Glomerular visceral epithelial cell (primary cell): ENCODE measurements around the gene LTN1.
A peak's percentile ranks its signal among the peaks of the same experiment; 100 is the strongest.

Experiments
- DNase-seq: peaks from one replicate; pipeline ENCODE4 v3.0.0-alpha.2; 2016; ENCODE audit errors: extremely low spot score

LTN1 gene

DNA sequence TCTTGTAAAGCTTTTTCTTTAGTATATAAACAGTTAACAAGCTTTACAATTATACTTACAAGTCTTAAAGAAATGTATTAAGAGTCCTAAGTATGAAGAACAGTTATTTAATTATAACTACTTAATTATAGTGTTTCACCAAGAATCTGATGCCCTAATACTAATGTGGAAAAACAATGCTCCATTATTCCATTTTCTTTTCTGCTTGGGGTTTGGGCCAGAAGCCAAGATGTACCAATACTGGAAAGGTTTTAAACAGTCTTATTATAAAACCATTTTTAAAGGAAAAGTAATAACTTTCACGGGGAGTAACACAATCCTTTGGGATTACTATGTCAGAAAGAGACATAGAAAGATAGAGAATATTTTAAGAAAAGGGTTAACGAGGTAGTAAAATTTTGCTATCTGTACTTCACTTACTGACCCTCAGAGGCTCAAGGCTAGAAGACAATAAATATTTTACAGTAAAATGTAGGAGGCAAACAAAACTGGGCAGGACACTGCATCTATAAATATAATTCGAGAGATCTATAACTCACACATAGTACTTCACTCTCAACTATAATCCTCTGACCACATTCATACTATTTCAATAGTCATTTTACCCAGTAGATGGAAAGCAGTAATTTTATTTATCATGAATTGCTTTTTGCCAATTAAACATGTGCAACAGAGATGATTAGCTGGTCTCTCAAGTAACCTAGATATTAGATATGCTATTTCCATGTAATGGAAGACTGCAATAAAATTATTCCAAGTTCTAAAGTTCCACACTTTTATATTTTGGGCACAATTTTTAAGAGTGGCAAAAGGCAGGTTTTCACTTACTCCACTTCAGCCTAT lies 63.9 kb downstream of the LTN1 start:
- DNase-seq = no peak

DNA sequence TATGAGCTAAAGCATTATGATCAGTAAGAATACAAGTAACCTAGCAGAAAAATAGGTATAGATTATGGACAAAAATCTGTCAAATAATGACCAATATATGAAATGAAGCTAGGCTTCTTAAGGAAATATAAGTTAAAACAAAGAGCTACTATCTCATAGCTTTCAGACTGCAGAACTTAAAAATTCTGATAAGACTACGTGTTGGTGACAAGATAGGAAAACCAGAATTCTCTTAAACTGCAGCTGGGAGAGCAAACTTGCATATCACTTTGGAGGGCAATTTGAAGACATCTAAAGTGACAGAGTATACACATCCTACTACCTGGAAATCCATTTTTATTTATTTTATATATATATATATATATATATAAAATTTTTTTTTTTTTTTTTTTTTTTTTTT lies 65.5 kb downstream of the LTN1 start:
- DNase-seq = no peak

DNA sequence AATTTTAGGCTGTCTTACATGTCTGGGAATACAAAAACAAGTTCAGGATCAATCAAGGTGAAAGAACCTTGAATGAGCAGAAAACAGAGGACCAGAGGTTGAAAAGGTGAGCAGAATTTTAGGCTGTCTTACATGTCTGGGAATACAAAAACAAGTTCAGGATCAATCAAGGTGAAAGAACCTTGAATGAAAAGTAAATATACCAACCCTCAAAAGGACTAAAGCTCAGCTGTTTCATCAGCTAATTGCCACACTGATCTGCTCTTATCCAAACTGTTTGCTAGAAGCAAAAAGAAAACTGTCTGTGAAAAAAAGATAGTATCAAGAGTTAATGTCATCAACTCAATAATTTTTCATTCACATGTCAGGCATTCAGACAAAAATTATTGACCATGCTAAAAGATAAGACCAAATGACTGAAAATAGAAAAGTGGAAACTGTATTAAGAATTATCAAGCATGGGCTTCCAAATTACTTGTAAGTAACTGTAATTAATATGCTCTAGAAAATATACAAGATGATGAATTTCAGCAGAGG lies 69.2 kb downstream of the LTN1 start:
- DNase-seq = no peak

GRCh38 chr21:28922368-28922767 lies 70.3 kb downstream of the LTN1 start:
- DNase-seq = no peak

DNA sequence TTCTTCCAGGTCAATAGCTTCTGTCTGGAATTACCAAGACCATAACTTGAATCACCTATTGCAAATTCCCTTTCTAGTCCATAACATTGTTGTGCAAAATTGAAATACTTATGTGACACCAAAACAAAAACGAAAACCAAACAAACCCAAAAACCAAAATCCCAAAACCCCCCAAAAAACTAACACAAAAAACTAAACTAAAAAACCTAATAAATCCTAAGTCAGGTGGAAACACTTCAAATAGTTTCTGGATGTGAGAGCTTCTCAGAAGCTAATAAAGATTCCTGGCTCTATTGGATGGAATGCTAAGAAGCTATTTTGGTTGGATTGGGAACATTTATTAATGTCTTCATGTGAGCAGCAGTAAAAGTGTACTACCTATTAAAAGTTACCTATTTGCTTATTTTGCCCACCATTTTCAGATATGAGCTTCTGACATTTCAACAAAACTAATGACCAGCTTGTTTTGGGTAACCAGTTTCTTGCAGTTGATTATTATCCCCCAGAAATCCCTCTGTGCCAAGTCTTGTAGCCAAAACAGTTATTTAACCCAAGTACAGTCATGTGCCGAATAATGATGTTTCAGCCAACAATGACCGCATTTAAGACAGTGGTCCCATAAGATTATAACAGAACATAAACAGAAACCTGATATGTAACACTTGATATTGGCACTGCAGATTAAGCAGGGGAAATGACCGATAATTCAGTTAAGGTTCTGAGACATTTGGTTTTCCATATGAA lies 76.4 kb downstream of the LTN1 start:
- no peak for DNase-seq

DNA sequence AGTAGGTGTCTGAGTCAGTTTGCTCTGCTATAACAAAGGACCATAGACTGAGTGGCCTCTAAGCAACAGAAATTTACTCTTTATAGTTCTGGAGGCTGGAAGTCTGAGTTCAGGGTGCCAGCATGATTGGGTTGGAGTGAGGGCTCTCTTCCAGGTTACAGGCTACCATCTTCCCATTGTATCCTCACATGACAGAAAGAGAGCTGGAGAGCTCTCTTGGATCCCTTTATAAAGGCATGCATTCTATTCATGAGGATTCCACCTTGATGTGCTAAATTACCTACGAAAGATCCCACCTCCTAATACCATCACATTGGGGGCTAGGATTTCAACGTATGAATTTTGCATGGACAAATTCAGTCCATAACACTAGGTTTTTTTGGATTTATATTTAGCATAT lies 79.6 kb downstream of the LTN1 start:
- DNase-seq = no peak

DNA sequence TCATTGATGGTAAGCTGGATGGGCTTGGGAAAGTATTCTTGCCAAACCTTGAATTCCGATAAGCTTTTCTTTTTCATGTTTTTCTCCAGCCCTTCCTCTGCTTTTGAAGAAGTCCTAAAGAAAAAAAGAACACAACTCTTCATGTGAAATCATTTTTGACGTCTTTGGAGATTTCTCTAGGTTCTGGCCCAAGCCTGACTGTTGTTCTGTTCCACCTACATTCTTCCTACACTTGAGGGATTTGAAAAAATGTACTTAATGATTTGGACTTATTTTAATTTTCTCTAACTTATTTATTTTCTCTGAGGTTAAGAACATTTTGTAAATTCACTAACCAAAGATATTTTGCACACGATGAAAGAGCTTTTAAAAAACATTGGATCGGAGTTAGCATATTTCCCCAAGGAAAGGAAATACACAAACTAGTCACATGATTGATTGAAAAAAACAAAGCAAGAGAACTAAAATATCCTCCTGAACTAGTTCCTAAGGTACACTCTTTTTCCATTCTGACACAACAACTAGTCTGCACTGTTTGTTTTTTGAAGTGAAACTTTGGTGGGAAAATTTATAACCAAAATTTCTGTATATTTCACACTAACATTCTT lies 82.3 kb downstream of the LTN1 start:
- no peak for DNase-seq

GRCh38 chr21:28908351-28908750 lies 84.3 kb downstream of the LTN1 start:
- no peak for DNase-seq

DNA sequence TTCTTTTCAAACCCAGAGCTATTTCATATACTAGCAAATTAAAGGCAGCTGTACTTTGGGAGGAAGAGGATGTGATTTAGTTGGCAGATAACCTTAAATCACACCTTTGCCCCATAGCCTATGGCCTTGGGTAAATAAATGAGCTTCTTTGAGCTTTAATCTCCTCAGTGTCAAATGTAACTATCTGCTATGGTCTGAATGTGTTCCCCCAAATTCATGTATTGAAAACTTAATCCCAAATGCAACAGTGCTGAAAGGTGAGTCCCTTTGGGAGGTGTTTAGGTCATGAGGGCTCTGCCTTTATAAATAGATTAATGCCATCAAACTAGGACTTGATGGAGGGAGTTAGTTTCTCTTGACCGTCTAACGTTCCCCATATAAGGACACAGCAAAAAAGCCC lies 85.8 kb downstream of the LTN1 start:
- no peak for DNase-seq

DNA sequence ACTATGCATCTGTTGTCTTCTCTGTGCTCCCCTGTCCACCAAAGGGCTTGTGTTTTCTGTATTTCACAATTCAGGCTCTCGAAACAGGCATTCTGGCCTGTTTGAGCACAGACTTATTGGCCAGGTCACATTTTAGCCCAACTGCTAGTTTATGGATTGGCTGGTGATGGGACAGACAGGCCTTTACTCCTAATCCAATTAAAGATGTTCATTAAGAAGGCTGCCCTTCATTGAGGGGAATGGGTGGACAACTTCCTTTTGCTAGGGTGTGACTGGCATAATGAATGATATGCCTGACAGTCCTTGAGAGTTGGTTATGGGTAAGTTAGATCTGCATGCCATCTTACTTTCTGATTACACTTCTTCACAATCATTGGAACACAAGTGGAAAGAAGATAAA lies 86.4 kb downstream of the LTN1 start:
- no peak for DNase-seq

GRCh38 chr21:28904961-28905435 lies 87.7 kb downstream of the LTN1 start:
- DNase-seq = no peak

- DNase-seq = no peak
These were observed 89.2 kb downstream of the LTN1 start for GRCh38 chr21:28903448-28903847.

DNA sequence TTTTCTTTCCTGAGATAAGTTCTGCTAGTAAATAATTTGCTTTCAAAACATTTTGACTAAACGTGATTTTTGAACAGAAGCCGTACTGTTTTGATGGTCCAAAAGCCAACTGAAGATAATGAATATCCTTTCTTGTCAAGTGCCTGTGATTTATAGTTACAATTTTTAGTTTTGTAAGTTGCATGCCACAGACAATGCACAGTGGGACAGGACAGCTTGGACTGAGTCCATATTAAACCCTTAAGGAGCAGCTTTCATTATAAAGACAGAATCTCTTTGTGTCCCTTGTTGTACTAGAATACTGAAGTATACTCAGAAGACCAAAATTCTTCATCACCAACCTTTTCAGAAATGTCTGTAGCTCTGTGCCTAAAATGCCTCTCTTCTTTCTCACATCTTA lies 92.2 kb downstream of the LTN1 start:
- DNase-seq = no peak

DNA sequence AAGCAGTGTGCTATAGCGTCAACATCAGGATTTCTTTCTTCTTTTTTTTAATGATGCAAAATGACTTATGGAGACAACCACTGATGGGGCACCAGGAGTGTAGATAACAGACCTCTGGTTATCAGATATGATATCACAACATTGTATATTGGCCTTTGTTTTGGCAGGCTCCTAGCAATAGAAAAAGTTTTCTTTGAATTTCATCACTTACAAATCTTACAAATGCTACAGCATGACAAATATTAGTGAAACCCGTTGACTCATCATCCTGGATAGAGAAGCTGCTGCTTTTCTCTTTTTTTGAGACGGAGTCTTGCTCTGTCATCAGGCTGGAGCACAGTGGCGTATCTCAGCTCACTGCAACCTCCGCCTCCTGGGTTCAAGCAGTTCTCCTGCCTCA lies 92.9 kb downstream of the LTN1 start:
- DNase-seq = no peak

- DNase-seq = no peak
These were observed 93.5 kb downstream of the LTN1 start for GRCh38 chr21:28899220-28899619.

DNA sequence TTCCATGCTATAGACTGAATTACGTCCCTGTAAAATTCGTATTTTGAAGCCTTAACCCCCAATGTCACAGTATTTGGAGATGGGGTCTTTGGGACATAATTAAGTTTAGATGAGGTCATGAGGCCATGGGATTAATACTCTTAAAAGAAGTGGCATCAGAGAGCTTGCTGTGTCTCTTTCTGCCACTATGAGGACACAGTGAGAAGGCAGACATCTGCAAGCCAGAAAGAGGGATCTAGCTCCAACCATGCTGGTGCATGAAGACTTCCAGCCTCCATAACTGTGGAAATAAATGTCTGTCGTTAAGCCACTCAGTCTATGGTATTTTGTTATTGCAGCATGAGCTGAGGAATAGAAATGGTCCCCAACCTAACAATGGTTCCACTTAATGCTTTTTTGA lies 99.0 kb downstream of the LTN1 start:
- DNase-seq = no peak

DNA sequence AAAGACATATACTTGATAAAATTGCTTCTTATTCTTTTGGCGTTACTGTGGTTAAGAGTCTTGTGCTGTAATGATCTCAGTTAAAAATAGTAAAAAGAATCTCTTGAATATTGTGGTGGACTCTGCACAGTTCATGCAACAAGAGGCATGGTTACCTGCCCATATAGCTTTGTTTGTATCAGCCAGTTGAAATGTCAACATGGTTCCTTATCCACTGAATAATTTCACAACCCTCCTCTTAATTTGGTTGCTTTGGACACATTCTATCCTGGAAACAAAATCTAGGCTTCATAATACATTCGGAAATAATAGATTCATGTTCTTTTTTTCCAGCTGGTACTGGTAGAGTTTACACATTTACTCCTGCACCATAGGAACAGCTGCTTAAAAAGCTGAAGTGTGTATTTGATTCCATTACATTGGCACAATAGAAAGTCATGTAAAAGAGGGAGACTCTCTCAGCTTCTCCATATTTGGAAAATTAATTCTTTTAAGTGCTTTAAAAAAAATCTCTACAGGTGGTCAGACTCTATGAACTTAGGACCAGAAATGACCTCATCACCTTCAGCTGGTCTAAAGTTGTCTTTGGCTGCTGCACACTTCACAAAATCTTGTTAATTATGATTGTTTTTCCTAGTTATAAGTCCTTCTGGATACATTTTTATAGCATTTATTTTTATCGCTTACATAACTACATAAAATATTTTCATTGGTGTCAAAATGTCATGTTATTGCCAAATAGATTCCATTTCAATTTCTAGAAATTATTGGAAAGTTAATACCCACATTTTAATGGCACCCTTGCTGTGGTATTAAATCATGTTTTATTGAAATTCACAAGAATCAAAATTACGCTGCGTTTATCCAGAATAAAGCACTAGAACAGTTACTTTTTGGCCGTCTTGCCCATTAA lies 100.2 kb downstream of the LTN1 start:
- no peak for DNase-seq

- no peak for DNase-seq
These were observed 106.9 kb downstream of the LTN1 start for GRCh38 chr21:28885853-28886177.

- peak; percentile 91 for DNase-seq
These were observed 107.5 kb downstream of the LTN1 start for GRCh38 chr21:28884976-28885852.

- DNase-seq = no peak
These were observed 108.2 kb downstream of the LTN1 start for GRCh38 chr21:28884481-28884880.

GRCh38 chr21:28883931-28884330 lies 108.7 kb downstream of the LTN1 start:
- no peak for DNase-seq
